DND-41 (cell line): ENCODE measurements around the gene GRAMD1A.

Source experiments
- ATAC-seq: fragments of 200-7000 bp; cut with Tn5 transposase; 3 replicates; pipeline ENCODE4 v1.9.1; 2021; ENCODE audit warnings: low read depth; ENCODE audit not compliant: insufficient read depth
- DNase-seq: peaks from one replicate; pipeline ENCODE4 v3.0.0-alpha.2; 2020
- H2AFZ ChIP-seq: 2 replicates; pipeline ENCODE4 v1.6.0; 2012; ENCODE audit warnings: low read depth, low read length
- H3K27ac ChIP-seq: 2 replicates; pipeline ENCODE4 v1.5.1; 2012; ENCODE audit warnings: low read length, inconsistent platforms
- H3K27me3 ChIP-seq: fragments of 200-600 bp; sonication (generic); 2 replicates; pipeline ENCODE4 v1.6.0; 2012; ENCODE audit warnings: low read length, mild to moderate bottlenecking, inconsistent platforms; ENCODE audit not compliant: insufficient read depth, poor library complexity
- H3K36me3 ChIP-seq: 2 replicates; pipeline ENCODE4 v1.5.1; 2012; ENCODE audit warnings: low read length, inconsistent platforms; ENCODE audit not compliant: insufficient read depth
- H3K4me1 ChIP-seq: 2 replicates; pipeline ENCODE4 v1.5.1; 2012; ENCODE audit warnings: mild to moderate bottlenecking, low read length; ENCODE audit not compliant: insufficient read depth
- H3K4me2 ChIP-seq: 2 replicates; pipeline ENCODE4 v1.6.0; 2012; ENCODE audit warnings: mild to moderate bottlenecking, moderate library complexity, low read length, inconsistent platforms; ENCODE audit not compliant: insufficient read depth
- H3K4me3 ChIP-seq, 2 experiments: fragments of 200-600 bp in 1 of 2; shearing (Covaris generic) in 1 of 2; 2 replicates each; pipeline ENCODE4 v1.5.1; 2012 to 2016; ENCODE audit warnings: inconsistent platforms in 2 of 2, low read length in 2 of 2, mild to moderate bottlenecking in 2 of 2, low read depth in 1 of 2, moderate library complexity in 1 of 2
- H3K79me2 ChIP-seq: 2 replicates; pipeline ENCODE4 v1.6.0; 2012; ENCODE audit warnings: low read length, inconsistent platforms; ENCODE audit not compliant: insufficient read depth
- H3K9ac ChIP-seq: 2 replicates; pipeline ENCODE4 v1.6.0; 2012; ENCODE audit warnings: low read depth, mild to moderate bottlenecking, inconsistent platforms, low read length, moderate library complexity
- H3K9me3 ChIP-seq: 2 replicates; pipeline ENCODE4 v1.5.1; 2012; ENCODE audit warnings: low read length, moderate library complexity, mild to moderate bottlenecking, inconsistent platforms; ENCODE audit not compliant: insufficient read depth, severe bottlenecking
- H4K20me1 ChIP-seq: 2 replicates; pipeline ENCODE4 v1.6.0; 2012; ENCODE audit warnings: low read length; ENCODE audit not compliant: insufficient read depth
- CTCF ChIP-seq: IDR thresholded peaks from 2 replicates; pipeline ENCODE4 v1.5.1; 2012; ENCODE audit warnings: borderline replicate concordance, low read length, moderate library complexity, mild to moderate bottlenecking; ENCODE audit not compliant: poor library complexity, severe bottlenecking; ENCODE audit errors: extremely low read depth
- EZH2 ChIP-seq: IDR thresholded peaks from 3 replicates; pipeline ENCODE4 v1.6.1; 2012; ENCODE audit warnings: borderline replicate concordance, low read depth, mild to moderate bottlenecking, moderate library complexity, low read length, inconsistent platforms; ENCODE audit not compliant: severe bottlenecking

The GRAMD1A gene

DNA sequence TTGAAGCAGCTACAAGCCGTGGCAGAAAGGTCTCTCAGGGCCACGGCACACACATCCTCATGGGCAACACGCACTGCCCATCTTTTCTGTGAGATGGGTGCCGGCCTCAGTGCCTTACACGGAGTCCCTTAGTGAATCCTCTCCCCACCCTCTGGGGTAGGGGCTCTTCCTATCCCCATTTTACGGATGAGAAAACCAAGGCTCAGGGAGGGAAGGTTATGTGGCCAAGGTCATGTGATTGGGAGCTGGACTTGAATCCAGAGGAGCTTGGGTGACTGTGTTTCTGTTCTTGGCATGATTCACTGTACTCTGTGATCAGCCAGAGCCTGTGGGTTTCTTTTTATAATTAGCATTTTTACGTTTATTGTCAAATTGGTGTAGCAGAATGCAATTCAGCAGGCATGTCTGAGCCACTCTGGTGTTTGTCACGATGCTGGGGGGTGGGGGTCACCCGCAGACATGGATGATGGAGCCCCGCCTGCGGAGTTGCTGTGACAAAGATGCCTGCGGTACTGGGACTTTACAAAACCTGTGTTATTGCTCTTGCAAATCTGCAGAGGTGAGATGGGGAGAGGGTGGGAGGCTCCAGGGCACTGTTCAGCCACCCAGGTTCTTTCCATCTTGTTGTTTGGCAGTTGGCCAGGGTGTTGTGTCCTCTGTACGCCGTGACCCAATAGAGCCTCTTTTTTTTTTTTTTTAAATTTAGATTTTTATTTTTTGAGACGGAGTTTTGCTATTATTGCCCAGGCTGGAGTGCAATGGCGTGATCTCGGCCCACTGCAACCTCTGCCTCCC, 34.7 kb downstream of the GRAMD1A start:
- Histone ChIP-seq H3K4me1 (peaks cover 3% of the 10 kb centered on the region; the same call in 1 of the 2 replicates), H4K20me1 (peaks cover 10% of the 10 kb centered on the region), H3K4me2 (no peak overlapping the region), H3K79me2 (no peaks in the 10 kb centered on the region), H3K27me3 (peaks cover 12% of the 10 kb centered on the region), H3K9ac (no peak overlapping the region), H3K36me3 (no peaks in the 10 kb centered on the region), H3K4me3 (no peak overlapping the region), H3K27ac (no peak overlapping the region), H2AFZ (no peak overlapping the region), H3K9me3 (no peaks in the 10 kb centered on the region)
- ATAC-seq (no peak), DNase-seq (no peak)
- TF ChIP-seq EZH2 (no peak), CTCF (no peak)

DNA sequence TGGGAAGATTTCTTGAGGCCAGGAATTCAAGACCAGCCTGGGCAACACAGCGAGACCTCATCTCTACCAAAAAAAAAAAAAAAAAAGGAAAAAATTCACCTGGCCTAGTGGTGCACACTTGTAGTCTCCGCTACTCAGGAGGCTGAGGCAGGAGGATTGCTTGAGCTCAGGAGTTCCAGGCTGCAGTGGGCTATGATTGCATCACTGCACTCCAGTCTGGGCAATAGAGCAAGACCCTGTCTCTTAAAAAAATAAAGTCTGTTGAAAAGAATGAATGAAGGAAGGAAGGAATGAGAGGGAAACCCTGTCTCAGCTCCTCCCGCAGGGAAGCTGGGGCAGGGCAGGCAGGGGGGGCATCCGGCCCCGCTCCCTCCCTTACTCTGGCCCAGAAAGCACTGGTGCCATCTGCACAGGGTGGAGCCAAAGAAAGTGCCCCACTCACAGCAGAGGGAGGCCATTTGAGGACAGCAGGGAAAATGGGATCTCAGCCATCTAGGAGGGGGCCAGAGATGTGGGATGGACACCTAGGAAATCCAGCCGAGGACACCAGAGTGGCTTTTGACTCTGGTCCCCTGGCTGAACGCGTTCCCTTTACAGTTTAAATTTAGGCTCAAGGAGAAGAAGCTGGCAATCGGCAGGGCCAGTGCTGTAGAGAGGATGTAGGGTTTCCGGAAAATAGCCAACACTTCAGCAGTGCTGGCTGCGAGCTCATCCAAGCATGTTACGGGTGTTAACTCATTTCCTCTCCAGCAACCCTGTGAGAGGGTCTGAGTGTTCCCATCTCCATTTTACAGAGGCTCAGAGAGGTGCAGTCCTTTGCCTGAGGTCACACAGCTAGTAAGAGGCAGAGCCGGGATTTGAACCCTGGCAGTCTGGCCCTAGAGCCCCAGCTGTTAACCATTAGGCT, 37.8 kb downstream of the GRAMD1A start:
- H2AFZ ChIP-seq, result no peak overlapping the region
- no peak overlapping the region for H3K9ac ChIP-seq
- no peaks in the 10 kb centered on the region for H3K27me3 ChIP-seq
- H3K9me3 ChIP-seq, result no peaks in the 10 kb centered on the region
- TF ChIP-seq EZH2, result no peak
- TF ChIP-seq CTCF, result no peak
- H3K27ac ChIP-seq, result no peak overlapping the region
- no peak for ATAC-seq
- no peak overlapping the region for H3K4me3 ChIP-seq
- H4K20me1 ChIP-seq, result 0 out of 2 replicates have a peak, but pooled peaks cover 2% of the 10 kb centered on the region
- no peaks in the 10 kb centered on the region for H3K4me1 ChIP-seq
- H3K79me2 ChIP-seq, result no peaks in the 10 kb centered on the region
- no peak for DNase-seq
- H3K4me2 ChIP-seq, result no peak overlapping the region
- H3K36me3 ChIP-seq, result no peaks in the 10 kb centered on the region

DNA sequence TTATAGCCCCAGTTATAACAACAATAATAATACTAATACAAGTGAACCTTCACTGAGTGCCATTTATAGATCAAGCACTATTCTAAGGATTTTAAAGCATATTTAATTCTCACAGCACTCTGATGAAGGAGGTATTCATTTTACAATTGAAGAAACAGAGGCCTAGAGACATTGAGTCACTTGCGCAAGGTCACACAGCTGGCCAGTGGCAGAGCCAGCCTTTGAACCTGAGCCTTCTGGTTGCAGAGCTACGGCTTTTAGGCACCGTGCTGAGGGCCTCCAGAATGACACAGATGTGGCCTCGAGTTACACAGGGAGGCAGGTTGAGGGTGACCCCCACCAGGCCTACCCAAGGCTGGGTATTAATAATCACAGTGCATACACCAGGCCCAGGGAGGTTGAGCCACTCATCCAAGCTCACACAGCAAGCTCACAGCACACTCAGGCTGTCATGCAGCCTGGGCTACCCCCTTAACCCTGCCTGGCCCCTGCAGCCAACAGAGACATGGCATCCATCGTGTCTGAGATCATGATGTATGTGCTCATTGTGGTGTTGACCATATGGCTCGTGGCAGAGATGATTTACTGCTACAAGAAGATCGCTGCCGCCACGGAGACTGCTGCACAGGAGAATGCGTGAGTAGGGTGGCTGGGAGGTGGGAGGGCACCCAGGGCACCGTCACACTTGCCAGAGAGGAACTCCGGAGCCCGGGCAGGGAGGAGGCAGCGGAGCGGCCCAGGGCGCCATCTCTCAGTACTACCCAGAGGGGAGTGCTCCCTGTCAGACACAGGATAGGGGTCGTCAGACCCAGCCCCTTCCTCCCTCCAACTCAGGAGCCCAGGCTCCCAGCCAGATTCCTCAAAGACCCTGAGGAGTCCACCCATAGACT, 38.7 kb downstream of the GRAMD1A start:
- no peaks in the 10 kb centered on the region for H3K9me3 ChIP-seq
- no peaks in the 10 kb centered on the region for H3K27me3 ChIP-seq
- H2AFZ ChIP-seq, result no peak overlapping the region
- H3K4me1 ChIP-seq, result no peaks in the 10 kb centered on the region
- no peak for ATAC-seq
- no peak for DNase-seq
- no peak overlapping the region for H3K27ac ChIP-seq
- H3K4me3 ChIP-seq, result no peak overlapping the region
- TF ChIP-seq EZH2, result no peak
- no peak for TF ChIP-seq CTCF
- no peaks in the 10 kb centered on the region for H4K20me1 ChIP-seq
- H3K4me2 ChIP-seq, result no peak overlapping the region
- H3K9ac ChIP-seq, result no peak overlapping the region
- no peaks in the 10 kb centered on the region for H3K79me2 ChIP-seq
- H3K36me3 ChIP-seq, result no peaks in the 10 kb centered on the region
